GM18867 (cell line): Measurements from ENCODE around the gene CDH4.

Experiments used
- ATAC-seq: cut with Tn5 transposase; IDR thresholded peaks from one replicate; pipeline ENCODE4 v1.9.1; 2021; ENCODE audit warnings: mild to moderate bottlenecking, moderate library complexity; ENCODE audit not compliant: unreplicated experiment

The CDH4 gene

GRCh38 chr20:61767761-61768494 is 515.9 kb downstream of the CDH4 start:
- ATAC-seq, result no peak

GRCh38 chr20:61768571-61769285 is 516.7 kb downstream of the CDH4 start:
- no peak for ATAC-seq

GRCh38 chr20:61769286-61769832 is 517.3 kb downstream of the CDH4 start:
- ATAC-seq, result no peak

GRCh38 chr20:61770113-61770585 is 518.1 kb downstream of the CDH4 start:
- ATAC-seq, result no peak

- ATAC-seq, result no peak
Observed at GRCh38 chr20:61771805-61772350, 519.8 kb downstream of the CDH4 start.

- ATAC-seq, result no peak
Observed at GRCh38 chr20:61772828-61773631, 521.0 kb downstream of the CDH4 start.

GRCh38 chr20:61773926-61774587 is 522.0 kb downstream of the CDH4 start:
- no peak for ATAC-seq

GRCh38 chr20:61775423-61775822 is 523.4 kb downstream of the CDH4 start:
- ATAC-seq, result no peak

- no peak for ATAC-seq
Observed at GRCh38 chr20:61776491-61777075, 524.5 kb downstream of the CDH4 start.

GRCh38 chr20:61777773-61778494 is 525.9 kb downstream of the CDH4 start:
- ATAC-seq, result no peak

GRCh38 chr20:61778495-61778863 is 526.4 kb downstream of the CDH4 start:
- no peak for ATAC-seq

GRCh38 chr20:61779176-61779965 is 527.3 kb downstream of the CDH4 start:
- ATAC-seq, result no peak

- no peak for ATAC-seq
Observed at GRCh38 chr20:61780066-61780465, 528.0 kb downstream of the CDH4 start.

- no peak for ATAC-seq
Observed at GRCh38 chr20:61784801-61785566, 532.9 kb downstream of the CDH4 start.

GRCh38 chr20:61785567-61785816 is 533.4 kb downstream of the CDH4 start:
- no peak for ATAC-seq

GRCh38 chr20:61786230-61786629 is 534.2 kb downstream of the CDH4 start:
- no peak for ATAC-seq

GRCh38 chr20:61788343-61788742 is 536.3 kb downstream of the CDH4 start:
- ATAC-seq, result no peak

- ATAC-seq, result no peak
Observed at GRCh38 chr20:61789329-61789728, 537.3 kb downstream of the CDH4 start.
